Pancreas (tissue), 10 donors: ENCODE data around the gene GLYR1. TPM values are rescaled to one million over a fixed set of nuclear protein-coding genes. Genes with fewer than 3 reads are reported as not detected.
A peak's percentile ranks its signal among the peaks of the same experiment; 100 is the strongest.

Experiments used
- ATAC-seq, 4 donors: fragments of 200-7000 bp; cut with Tn5 transposase; one replicate each; pipeline versions ENCODE4 v1.8.0 to v1.9.1; 2020; ENCODE audit warnings: mild to moderate bottlenecking in 4 of 4, moderate library complexity in 4 of 4
- DNase-seq, 6 donors: peaks; one replicate each; pipeline ENCODE4 v3.0.0-alpha.2; 2020
- FAIRE-seq: peaks from 2 replicates; lab custom pipeline; 2012; peaks lifted over from hg19 to GRCh38; lab: Jason Lieb, UNC
- H3K27ac ChIP-seq, 4 donors: fragments of 200-600 bp; sonication (generic); 1 replicate in 3 of 4; 2 replicates in 1 of 4; pipeline versions ENCODE4 v1.5.0 to v1.8.0; 2020
- H3K27me3 ChIP-seq, 4 donors: fragments of 200-600 bp; one replicate each; pipeline ENCODE4 v1.8.0; 2021
- H3K36me3 ChIP-seq, 3 donors: fragments of 200-600 bp; sonication (generic) in 1 of 3; one replicate each; pipeline versions ENCODE4 v1.5.0 to v1.8.0; 2020 to 2021
- H3K4me1 ChIP-seq, 3 donors: fragments of 200-600 bp; one replicate each; pipeline ENCODE4 v1.8.0; 2021
- H3K4me3 ChIP-seq, 4 donors: fragments of 200-600 bp; sonication (generic) in 2 of 4; one replicate each; pipeline versions ENCODE4 v1.5.0 to v1.8.0; 2020 to 2021
- H3K9me3 ChIP-seq, 4 donors: fragments of 200-600 bp; one replicate each; pipeline ENCODE4 v1.8.0; 2021
- WGBS, 2 donors: extraction: QIAGEN DNeasy Blood & Tissue Kit; methylation state at CpG; one replicate each; pipeline ENCODE4 v1.1.7; 2013; 5-methylcytosine and 5-hydroxymethylcytosine counted together
- intact Hi-C, 3 donors: fragments of 100-400 bp; cut with DNase I; formaldehyde crosslinking; loops; one replicate each; pipeline versions ENCODE4 v1.11.1 to v1.14.2; 2022
- polyA plus RNA-seq, 2 donors: library from polyadenylated mRNA; stranded (reverse); fragments of 200-250 nt; gene quantifications; one replicate each; pipeline ENCODE4 v1.2.3, GENCODE V29; 2013
- total RNA-seq, 6 donors: library from RNA; stranded (reverse); fragmentation: NEBNext Ultra II Directional in 4 of 6; extraction: Animal tissue kit (Norgen Biotek cat#: 25700) in 4 of 6; gene quantifications; one replicate each; pipeline versions ENCODE4 v1.2.1 to v1.2.4, GENCODE V29; 2021 to 2023
- TF ChIP-seq, protein P1 (sequence below), 4 donors: fragments of 200-600 bp; sonication (generic) in 3 of 4; IDR thresholded peaks; one replicate each; pipeline versions ENCODE4 v1.5.0 to v1.8.0; 2021; ENCODE audit warnings: antibody characterized with exemption in 4 of 4
- donor health status: healthy with polysubstance abuse.
- donor health status: DM: no; HTN: no; CAD: no; lungs with moderate emphysema.
- donor health status: DM: no; HTN: no; CAD: no.
- donor health status: control.
- donor health status: control.
- donor health status: Bipolar disorder and iron deficiency.
- donor health status: DM: yes; HTN: yes; CAD: no.
- donor health status: DM: no; HTN: no; CAD: no.
- donor health status: DM: no; HTN: no; CAD: no.
- donor health status: DM: yes; HTN: yes; CAD: no.

Gene GLYR1
- total and polyA plus RNA-seq, 8 donors, result 27.2 to 58.6 (median 39.5) TPM

DNA sequence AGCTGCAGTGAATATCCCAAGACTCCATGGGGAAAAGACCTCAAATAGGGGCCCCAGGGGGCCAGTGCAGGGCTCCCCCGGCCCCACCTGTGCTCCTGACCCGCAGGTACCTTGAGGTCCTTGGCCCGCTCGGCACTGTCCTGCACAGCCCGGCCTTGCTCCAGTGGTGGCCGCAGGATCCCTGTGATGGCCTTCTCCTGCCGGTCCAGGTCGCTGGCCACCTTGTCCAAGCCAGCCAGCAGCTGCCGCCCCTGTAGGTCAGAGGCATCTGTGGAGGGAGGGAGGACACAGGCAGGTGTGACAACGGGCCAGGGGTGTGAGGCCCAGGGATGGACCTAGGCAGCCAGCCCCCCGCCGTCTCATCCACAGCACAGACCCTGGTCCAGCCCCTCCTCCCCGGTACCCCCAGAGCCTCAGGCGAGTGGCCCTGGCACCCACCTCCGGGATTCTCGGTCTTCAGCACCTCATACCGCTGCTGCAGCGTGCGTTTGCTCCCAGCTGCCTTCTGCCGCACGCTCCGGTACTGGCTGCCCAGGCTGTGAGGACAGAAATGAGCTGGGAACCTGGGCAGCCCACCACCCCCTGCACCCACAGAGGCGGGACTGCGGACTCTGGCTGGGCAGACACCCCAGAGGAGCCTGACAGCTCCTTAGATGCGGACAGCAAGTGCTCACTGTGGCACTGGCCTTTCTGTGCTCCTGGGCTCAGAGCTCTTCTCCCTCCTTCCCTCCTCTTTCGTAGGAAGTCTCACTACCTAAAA lies 46.2 kb upstream of the GLYR1 start:
- Histone ChIP-seq H3K27me3 (no peaks in the 10 kb centered on the region), H3K36me3 (peaks cover 0 to 27% (median 0%) of the 10 kb centered on the region in 3 donors), H3K4me1 (no peaks in the 10 kb centered on the region), H3K9me3 (no peaks in the 10 kb centered on the region), H3K27ac (no peak overlapping the region), H3K4me3 (no peak overlapping the region)
- 88 to 93% methylated on average over 26 of the region's 26 CpGs for WGBS, 2 donors
- intact Hi-C loops, result no loop called here
- no peak for FAIRE-seq
- TF ChIP-seq, protein P1, sequence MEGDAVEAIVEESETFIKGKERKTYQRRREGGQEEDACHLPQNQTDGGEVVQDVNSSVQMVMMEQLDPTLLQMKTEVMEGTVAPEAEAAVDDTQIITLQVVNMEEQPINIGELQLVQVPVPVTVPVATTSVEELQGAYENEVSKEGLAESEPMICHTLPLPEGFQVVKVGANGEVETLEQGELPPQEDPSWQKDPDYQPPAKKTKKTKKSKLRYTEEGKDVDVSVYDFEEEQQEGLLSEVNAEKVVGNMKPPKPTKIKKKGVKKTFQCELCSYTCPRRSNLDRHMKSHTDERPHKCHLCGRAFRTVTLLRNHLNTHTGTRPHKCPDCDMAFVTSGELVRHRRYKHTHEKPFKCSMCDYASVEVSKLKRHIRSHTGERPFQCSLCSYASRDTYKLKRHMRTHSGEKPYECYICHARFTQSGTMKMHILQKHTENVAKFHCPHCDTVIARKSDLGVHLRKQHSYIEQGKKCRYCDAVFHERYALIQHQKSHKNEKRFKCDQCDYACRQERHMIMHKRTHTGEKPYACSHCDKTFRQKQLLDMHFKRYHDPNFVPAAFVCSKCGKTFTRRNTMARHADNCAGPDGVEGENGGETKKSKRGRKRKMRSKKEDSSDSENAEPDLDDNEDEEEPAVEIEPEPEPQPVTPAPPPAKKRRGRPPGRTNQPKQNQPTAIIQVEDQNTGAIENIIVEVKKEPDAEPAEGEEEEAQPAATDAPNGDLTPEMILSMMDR (IDR thresholded peaks at IDR 0.05), result no peak
- no peak for DNase-seq
- peak in 1 of 4 donors; percentile 16 for ATAC-seq

DNA sequence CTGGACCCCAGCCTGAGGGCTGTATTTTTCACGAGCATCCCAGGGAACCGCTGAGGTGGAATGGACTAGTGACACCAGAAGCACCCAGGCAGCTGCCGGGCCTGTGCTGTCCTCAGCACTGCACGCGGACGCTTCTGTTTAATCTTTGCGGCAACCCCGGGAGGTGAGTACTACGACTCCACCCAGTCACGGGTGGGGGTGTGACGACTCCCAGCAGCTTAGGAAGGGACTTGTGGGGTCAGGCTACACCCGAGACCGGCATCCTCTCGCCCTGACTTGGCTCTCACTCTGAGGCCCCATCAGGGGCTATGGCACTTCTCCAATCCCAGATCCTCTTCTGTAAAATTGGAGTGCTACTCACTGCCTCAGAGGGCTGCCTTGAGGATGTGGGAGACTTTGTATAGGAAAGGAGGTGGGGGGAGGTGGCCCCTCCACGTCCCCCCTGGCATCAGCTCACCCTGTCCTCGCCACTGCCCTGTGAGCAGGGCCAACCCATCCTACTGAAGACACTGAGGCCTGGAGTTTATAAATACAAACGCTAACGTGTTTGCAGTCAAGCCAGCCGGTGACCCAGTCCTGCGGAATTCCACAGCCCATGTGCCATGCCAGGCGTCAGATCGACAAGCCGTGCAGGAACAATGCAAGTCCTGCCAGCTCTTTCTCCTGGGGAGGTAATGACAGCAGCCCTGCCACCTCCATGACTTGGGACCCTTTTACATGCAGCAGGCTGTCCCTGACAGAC lies 45.4 kb upstream of the GLYR1 start:
- TF ChIP-seq, protein P1 (IDR thresholded peaks at IDR 0.05), result no peak
- intact Hi-C loops, result no loop called here
- peak in 2 of 4 donors; percentile 17 to 36 for ATAC-seq
- no peak for FAIRE-seq
- Histone ChIP-seq H3K27ac (no peak overlapping the region), H3K4me1 (no peaks in the 10 kb centered on the region), H3K36me3 (peaks cover 0 to 31% (median 0%) of the 10 kb centered on the region in 3 donors), H3K27me3 (no peaks in the 10 kb centered on the region), H3K9me3 (no peaks in the 10 kb centered on the region), H3K4me3 (no peak overlapping the region)
- DNase-seq, result no peak
- WGBS, 2 donors, result 73 to 77% methylated on average over 23 of the region's 23 CpGs

DNA sequence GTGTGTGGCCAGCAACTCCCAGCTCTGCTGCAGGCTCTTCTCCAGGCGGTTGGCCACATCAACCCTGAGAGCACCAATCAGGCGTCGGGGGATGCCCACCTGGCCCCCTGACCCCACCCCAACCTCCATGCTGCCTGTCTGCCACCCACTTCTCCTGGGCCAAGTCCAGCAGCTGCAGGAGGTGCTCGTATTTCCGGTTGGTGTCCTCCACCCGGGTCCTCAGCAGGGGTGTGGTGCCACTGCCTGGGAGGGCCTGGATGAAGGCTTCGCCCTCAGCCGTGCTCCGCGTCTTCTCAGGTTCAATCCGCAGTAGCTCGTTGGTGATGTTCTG lies 44.8 kb upstream of the GLYR1 start:
- Histone ChIP-seq H3K36me3 (peaks cover 0 to 35% (median 0%) of the 10 kb centered on the region in 3 donors), H3K27ac (no peak overlapping the region), H3K4me1 (no peaks in the 10 kb centered on the region), H3K9me3 (no peaks in the 10 kb centered on the region), H3K27me3 (no peaks in the 10 kb centered on the region), H3K4me3 (no peak overlapping the region)
- WGBS, 2 donors, result 77 to 82% methylated on average over 12 of the region's 12 CpGs
- TF ChIP-seq, protein P1 (IDR thresholded peaks at IDR 0.05), result no peak
- DNase-seq (no peak), FAIRE-seq (no peak), ATAC-seq (peak in 1 of 4 donors; percentile 3)
- intact Hi-C loops, result no loop called here

DNA sequence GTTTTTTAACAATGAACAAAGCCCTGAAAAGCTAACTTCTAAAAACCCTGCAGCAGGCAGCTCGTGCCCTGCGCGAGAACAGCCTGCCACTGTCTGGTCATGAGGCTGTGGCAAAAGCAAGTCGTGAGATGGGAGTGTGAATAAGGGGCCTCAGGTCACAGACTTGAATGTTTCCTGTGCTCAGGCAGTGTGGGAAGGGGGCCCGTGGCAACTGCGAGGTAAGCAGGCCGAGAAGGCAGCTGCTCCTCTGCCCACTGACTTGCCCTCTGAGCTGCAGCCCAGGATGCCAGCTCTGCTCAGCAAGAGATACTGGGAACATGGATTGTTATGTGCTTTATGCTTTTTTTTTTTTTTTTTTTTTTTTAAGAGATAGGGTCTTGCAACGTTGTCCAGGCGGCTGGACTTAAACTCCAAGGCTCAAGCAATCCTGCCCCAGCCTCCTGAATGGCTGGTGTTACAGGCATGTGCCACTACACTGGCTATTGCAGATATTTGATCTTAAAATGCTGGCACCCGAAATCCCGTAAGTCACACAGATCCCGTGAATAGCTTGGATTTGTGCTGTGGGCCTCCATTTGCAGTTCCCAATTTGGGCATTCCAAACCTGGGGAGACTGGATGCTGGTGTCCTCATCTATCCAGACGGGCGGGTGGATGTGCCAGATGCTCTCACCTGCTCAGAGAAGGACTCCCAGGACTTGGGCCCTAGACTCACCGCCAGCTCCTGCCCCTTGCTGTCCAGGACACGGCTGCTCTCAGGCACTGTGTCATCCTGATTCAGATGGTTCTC lies 44.2 kb upstream of the GLYR1 start:
- DNase-seq (no peak), FAIRE-seq (no peak), ATAC-seq (no peak)
- Histone ChIP-seq H3K36me3 (peaks cover 0 to 40% (median 0%) of the 10 kb centered on the region in 3 donors), H3K27me3 (no peaks in the 10 kb centered on the region), H3K9me3 (no peaks in the 10 kb centered on the region), H3K27ac (no peak overlapping the region), H3K4me3 (no peak overlapping the region), H3K4me1 (no peaks in the 10 kb centered on the region)
- intact Hi-C loops, result no loop called here
- WGBS, 2 donors, result 91 to 93% methylated on average over 16 of the region's 16 CpGs
- TF ChIP-seq, protein P1 (IDR thresholded peaks at IDR 0.05), result no peak
